SK-N-SH treated with all-trans-retinoic acid at 6 μM for 48 hours (cell line): Measurements from ENCODE around the gene FATE1.

ENCODE experiments used
- ATAC-seq: fragments of 200-7000 bp; cut with Tn5 transposase; 3 replicates; pipeline ENCODE4 v1.9.1; 2020; ENCODE audit warnings: mild to moderate bottlenecking, moderate library complexity
- ARNTL ChIP-seq: fragments of 450-650 bp; formaldehyde crosslinking; IDR thresholded peaks from 2 replicates; pipeline ENCODE4 v1.5.0; 2020; ENCODE audit warnings: low read depth, mild to moderate bottlenecking, moderate library complexity, borderline replicate concordance
- BACH2 ChIP-seq: fragments of 250-450 bp; sonication (Bioruptor Pico); IDR thresholded peaks from 2 replicates; pipeline ENCODE4 v1.9.0; 2021; ENCODE audit warnings: mild to moderate bottlenecking, borderline replicate concordance
- CSDC2 ChIP-seq: fragments of 250-450 bp; sonication (Bioruptor Pico); IDR thresholded peaks from 2 replicates; pipeline ENCODE4 v1.5.0; 2020; ENCODE audit warnings: mild to moderate bottlenecking, moderate library complexity
- ESRRG ChIP-seq: fragments of 250-450 bp; sonication (Bioruptor Pico); IDR thresholded peaks from 2 replicates; pipeline ENCODE4 v1.6.1; 2021; ENCODE audit warnings: mild to moderate bottlenecking
- ISL1 ChIP-seq: fragments of 250-450 bp; sonication (Bioruptor Pico); IDR thresholded peaks from 2 replicates; pipeline ENCODE4 v2.1.2; 2022; ENCODE audit warnings: mild to moderate bottlenecking, moderate library complexity
- OSR1 ChIP-seq: fragments of 250-450 bp; sonication (Bioruptor Pico); IDR thresholded peaks from 2 replicates; pipeline ENCODE4 v1.8.0; 2022; ENCODE audit warnings: moderate library complexity, mild to moderate bottlenecking, inconsistent platforms
- PPARA ChIP-seq: fragments of 250-450 bp; sonication (Bioruptor Pico); IDR thresholded peaks from 2 replicates; pipeline ENCODE4 v1.5.0; 2020; ENCODE audit warnings: mild to moderate bottlenecking, borderline replicate concordance
- RARB ChIP-seq: fragments of 250-450 bp; sonication (Bioruptor Pico); IDR thresholded peaks from 2 replicates; pipeline ENCODE4 v1.8.0; 2021; ENCODE audit warnings: mild to moderate bottlenecking, moderate library complexity
- SNAI2 ChIP-seq: fragments of 250-450 bp; sonication (Bioruptor Pico); IDR thresholded peaks from 2 replicates; pipeline ENCODE4 v1.5.0; 2020; ENCODE audit warnings: mild to moderate bottlenecking, moderate library complexity
- TCF4 ChIP-seq: fragments of 250-450 bp; sonication (Bioruptor Pico); IDR thresholded peaks from 2 replicates; pipeline ENCODE4 v1.8.0; 2021; ENCODE audit warnings: mild to moderate bottlenecking, moderate library complexity, borderline replicate concordance
- TOX ChIP-seq: fragments of 250-450 bp; sonication (Bioruptor Pico); IDR thresholded peaks from 2 replicates; pipeline ENCODE4 v1.8.0; 2021; ENCODE audit warnings: mild to moderate bottlenecking, moderate library complexity, borderline replicate concordance
- ZC3H10 ChIP-seq: fragments of 250-450 bp; sonication (Bioruptor Pico); IDR thresholded peaks from 2 replicates; pipeline ENCODE4 v1.5.1; 2021; ENCODE audit warnings: mild to moderate bottlenecking, moderate library complexity
- ZFP3 ChIP-seq: fragments of 250-450 bp; sonication (Bioruptor Pico); IDR thresholded peaks from 2 replicates; pipeline ENCODE4 v1.5.0; 2020; ENCODE audit warnings: mild to moderate bottlenecking, moderate library complexity
- ZFP30 ChIP-seq: fragments of 450-650 bp; formaldehyde crosslinking; IDR thresholded peaks from 2 replicates; pipeline ENCODE4 v1.5.0; 2022; ENCODE audit warnings: mild to moderate bottlenecking, moderate library complexity
- ZNF565 ChIP-seq: fragments of 450-650 bp; formaldehyde crosslinking; conservative IDR thresholded peaks from 2 replicates; pipeline ENCODE4 v1.5.0; 2020; ENCODE audit warnings: low read depth, mild to moderate bottlenecking, moderate library complexity
- ZNF70 ChIP-seq: fragments of 450-650 bp; formaldehyde crosslinking; IDR thresholded peaks from 2 replicates; pipeline ENCODE4 v1.5.0; 2020; ENCODE audit warnings: mild to moderate bottlenecking, moderate library complexity
- ZNF8 ChIP-seq: fragments of 450-650 bp; formaldehyde crosslinking; IDR thresholded peaks from 2 replicates; pipeline ENCODE4 v1.5.0; 2020; ENCODE audit warnings: mild to moderate bottlenecking, moderate library complexity
- TF ChIP-seq, protein P1 (sequence below): fragments of 250-450 bp; sonication (Bioruptor Pico); IDR thresholded peaks from 2 replicates; pipeline ENCODE4 v1.8.0; 2020; ENCODE audit warnings: mild to moderate bottlenecking, moderate library complexity, borderline replicate concordance
- TF ChIP-seq, protein P2 (sequence below): fragments of 250-450 bp; sonication (Bioruptor Pico); IDR thresholded peaks from 2 replicates; pipeline ENCODE4 v1.5.1; 2021; ENCODE audit warnings: mild to moderate bottlenecking, moderate library complexity
- TF ChIP-seq, protein P3 (sequence below): fragments of 250-450 bp; sonication (Bioruptor Pico); IDR thresholded peaks from 2 replicates; pipeline ENCODE4 v1.8.0; 2021; ENCODE audit warnings: low read depth, mild to moderate bottlenecking, moderate library complexity, borderline replicate concordance
- TF ChIP-seq, protein P4 (sequence below): fragments of 250-450 bp; sonication (Bioruptor Pico); IDR thresholded peaks from 2 replicates; pipeline ENCODE4 v1.5.1; 2020; ENCODE audit warnings: low read depth, mild to moderate bottlenecking, moderate library complexity
- TF ChIP-seq, protein P5 (sequence below): fragments of 250-450 bp; sonication (Bioruptor Pico); IDR thresholded peaks from 2 replicates; pipeline ENCODE4 v1.5.0; 2020; ENCODE audit warnings: mild to moderate bottlenecking, moderate library complexity

Gene FATE1

DNA sequence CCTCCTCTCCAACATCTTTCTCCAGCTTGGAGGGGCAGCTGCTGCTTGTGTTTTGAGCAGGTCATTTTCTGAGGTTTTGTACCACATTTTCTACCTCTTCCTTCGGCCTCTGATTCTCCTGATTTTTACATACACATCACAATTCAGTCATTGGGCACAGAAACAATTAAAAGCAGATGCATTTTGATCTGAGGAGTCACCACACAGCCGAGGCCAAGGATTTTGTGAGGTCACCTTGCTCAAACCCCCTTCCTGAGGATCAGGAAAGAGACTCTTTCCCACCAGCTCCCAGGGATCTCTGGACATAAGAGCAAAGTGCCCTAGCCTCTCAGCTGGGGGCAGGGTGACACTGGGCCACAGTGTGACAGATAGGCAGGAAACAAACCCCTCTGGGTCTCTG, 5.4 kb upstream of the FATE1 start:
- ATAC-seq: no peak
- TF ChIP-seq ARNTL: no peak
- TF ChIP-seq ZNF565: no peak
- TF ChIP-seq, protein P1, sequence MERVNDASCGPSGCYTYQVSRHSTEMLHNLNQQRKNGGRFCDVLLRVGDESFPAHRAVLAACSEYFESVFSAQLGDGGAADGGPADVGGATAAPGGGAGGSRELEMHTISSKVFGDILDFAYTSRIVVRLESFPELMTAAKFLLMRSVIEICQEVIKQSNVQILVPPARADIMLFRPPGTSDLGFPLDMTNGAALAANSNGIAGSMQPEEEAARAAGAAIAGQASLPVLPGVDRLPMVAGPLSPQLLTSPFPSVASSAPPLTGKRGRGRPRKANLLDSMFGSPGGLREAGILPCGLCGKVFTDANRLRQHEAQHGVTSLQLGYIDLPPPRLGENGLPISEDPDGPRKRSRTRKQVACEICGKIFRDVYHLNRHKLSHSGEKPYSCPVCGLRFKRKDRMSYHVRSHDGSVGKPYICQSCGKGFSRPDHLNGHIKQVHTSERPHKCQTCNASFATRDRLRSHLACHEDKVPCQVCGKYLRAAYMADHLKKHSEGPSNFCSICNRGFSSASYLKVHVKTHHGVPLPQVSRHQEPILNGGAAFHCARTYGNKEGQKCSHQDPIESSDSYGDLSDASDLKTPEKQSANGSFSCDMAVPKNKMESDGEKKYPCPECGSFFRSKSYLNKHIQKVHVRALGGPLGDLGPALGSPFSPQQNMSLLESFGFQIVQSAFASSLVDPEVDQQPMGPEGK (CRISPR knock-in tag): no peak
- TF ChIP-seq TCF4 (CRISPR knock-in tag): no peak
- no peak for TF ChIP-seq ZNF70 (CRISPR knock-in tag)
- no peak for TF ChIP-seq RARB (CRISPR knock-in tag)
- TF ChIP-seq CSDC2 (CRISPR knock-in tag): no peak

DNA sequence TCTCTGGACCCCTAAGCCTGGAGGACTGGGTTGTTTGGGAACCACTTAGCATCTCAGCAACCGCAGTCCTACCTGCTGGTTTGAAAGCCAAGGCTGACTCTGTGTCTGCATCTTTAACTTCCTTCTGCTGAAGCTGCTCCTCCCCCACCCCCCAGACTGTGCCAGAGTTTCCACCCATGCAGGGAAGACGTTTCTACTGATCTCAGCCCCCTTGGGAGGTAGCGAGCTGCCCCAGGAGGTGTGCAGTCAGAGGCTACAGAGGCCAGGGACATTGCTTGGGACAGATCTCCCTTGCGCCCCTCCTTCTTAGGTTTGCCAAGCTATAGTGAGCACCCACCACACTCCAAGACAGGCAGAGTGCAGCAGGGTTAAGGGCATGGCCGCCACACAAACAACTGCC, 4.7 kb upstream of the FATE1 start:
- ATAC-seq: no peak

DNA sequence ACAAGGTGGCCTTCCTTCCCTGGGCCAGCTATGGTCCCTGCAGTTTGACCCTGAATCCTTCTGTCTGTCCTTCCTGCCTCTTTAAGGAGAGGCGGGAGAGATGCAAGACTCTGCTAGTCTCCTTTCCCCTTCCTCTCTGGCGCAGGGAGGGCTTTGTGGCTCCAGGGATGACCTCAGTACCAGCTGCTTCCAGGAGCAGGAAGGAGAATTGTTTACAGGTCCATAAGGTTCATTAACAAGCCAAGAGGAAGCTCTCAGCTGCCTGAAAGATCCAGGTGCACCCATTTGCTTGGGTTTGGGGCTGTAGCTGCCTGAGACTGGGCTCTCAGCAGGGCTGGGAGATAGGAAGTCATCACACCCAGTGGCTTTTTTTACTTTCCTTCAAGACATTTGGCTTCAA, 4.0 kb upstream of the FATE1 start:
- no peak for ATAC-seq
- TF ChIP-seq PPARA (CRISPR knock-in tag) (no peak), ZNF70 (CRISPR knock-in tag) (no peak), CSDC2 (CRISPR knock-in tag) (no peak), ESRRG (no peak), ZNF565 (no peak), ZFP30 (CRISPR knock-in tag) (no peak), ZFP3 (CRISPR knock-in tag) (no peak), BACH2 (CRISPR knock-in tag) (no peak), ISL1 (no peak), TOX (CRISPR knock-in tag) (no peak), ZC3H10 (CRISPR knock-in tag) (no peak), ZNF8 (CRISPR knock-in tag) (no peak), RARB (CRISPR knock-in tag) (no peak), OSR1 (CRISPR knock-in tag) (no peak), TCF4 (CRISPR knock-in tag) (no peak)
- TF ChIP-seq, protein P2, sequence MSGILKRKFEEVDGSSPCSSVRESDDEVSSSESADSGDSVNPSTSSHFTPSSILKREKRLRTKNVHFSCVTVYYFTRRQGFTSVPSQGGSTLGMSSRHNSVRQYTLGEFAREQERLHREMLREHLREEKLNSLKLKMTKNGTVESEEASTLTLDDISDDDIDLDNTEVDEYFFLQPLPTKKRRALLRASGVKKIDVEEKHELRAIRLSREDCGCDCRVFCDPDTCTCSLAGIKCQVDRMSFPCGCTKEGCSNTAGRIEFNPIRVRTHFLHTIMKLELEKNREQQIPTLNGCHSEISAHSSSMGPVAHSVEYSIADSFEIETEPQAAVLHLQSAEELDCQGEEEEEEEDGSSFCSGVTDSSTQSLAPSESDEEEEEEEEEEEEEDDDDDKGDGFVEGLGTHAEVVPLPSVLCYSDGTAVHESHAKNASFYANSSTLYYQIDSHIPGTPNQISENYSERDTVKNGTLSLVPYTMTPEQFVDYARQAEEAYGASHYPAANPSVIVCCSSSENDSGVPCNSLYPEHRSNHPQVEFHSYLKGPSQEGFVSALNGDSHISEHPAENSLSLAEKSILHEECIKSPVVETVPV: no peak
- TF ChIP-seq, protein P3, sequence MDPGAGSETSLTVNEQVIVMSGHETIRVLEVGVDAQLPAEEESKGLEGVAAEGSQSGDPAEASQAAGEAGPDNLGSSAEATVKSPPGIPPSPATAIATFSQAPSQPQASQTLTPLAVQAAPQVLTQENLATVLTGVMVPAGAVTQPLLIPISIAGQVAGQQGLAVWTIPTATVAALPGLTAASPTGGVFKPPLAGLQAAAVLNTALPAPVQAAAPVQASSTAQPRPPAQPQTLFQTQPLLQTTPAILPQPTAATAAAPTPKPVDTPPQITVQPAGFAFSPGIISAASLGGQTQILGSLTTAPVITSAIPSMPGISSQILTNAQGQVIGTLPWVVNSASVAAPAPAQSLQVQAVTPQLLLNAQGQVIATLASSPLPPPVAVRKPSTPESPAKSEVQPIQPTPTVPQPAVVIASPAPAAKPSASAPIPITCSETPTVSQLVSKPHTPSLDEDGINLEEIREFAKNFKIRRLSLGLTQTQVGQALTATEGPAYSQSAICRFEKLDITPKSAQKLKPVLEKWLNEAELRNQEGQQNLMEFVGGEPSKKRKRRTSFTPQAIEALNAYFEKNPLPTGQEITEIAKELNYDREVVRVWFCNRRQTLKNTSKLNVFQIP (CRISPR knock-in tag): no peak
- TF ChIP-seq, protein P4, sequence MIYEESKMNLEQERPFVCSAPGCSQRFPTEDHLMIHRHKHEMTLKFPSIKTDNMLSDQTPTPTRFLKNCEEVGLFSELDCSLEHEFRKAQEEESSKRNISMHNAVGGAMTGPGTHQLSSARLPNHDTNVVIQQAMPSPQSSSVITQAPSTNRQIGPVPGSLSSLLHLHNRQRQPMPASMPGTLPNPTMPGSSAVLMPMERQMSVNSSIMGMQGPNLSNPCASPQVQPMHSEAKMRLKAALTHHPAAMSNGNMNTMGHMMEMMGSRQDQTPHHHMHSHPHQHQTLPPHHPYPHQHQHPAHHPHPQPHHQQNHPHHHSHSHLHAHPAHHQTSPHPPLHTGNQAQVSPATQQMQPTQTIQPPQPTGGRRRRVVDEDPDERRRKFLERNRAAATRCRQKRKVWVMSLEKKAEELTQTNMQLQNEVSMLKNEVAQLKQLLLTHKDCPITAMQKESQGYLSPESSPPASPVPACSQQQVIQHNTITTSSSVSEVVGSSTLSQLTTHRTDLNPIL: no peak
- TF ChIP-seq, protein P5, sequence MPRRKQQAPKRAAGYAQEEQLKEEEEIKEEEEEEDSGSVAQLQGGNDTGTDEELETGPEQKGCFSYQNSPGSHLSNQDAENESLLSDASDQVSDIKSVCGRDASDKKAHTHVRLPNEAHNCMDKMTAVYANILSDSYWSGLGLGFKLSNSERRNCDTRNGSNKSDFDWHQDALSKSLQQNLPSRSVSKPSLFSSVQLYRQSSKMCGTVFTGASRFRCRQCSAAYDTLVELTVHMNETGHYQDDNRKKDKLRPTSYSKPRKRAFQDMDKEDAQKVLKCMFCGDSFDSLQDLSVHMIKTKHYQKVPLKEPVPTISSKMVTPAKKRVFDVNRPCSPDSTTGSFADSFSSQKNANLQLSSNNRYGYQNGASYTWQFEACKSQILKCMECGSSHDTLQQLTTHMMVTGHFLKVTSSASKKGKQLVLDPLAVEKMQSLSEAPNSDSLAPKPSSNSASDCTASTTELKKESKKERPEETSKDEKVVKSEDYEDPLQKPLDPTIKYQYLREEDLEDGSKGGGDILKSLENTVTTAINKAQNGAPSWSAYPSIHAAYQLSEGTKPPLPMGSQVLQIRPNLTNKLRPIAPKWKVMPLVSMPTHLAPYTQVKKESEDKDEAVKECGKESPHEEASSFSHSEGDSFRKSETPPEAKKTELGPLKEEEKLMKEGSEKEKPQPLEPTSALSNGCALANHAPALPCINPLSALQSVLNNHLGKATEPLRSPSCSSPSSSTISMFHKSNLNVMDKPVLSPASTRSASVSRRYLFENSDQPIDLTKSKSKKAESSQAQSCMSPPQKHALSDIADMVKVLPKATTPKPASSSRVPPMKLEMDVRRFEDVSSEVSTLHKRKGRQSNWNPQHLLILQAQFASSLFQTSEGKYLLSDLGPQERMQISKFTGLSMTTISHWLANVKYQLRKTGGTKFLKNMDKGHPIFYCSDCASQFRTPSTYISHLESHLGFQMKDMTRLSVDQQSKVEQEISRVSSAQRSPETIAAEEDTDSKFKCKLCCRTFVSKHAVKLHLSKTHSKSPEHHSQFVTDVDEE (CRISPR knock-in tag): no peak

More for the DNA sequence above, 4.7 kb upstream of the FATE1 start:
- no peak for TF ChIP-seq ZFP30 (CRISPR knock-in tag)
- TF ChIP-seq RARB (CRISPR knock-in tag): no peak
- no peak for TF ChIP-seq PPARA (CRISPR knock-in tag)
- TF ChIP-seq, protein P1 (CRISPR knock-in tag): no peak
- TF ChIP-seq BACH2 (CRISPR knock-in tag): no peak
- no peak for TF ChIP-seq ISL1
- no peak for TF ChIP-seq SNAI2 (CRISPR knock-in tag)
- no peak for TF ChIP-seq CSDC2 (CRISPR knock-in tag)
- TF ChIP-seq ARNTL: no peak
- TF ChIP-seq ZNF565: no peak
- TF ChIP-seq ESRRG: no peak
- TF ChIP-seq, protein P4: no peak
- TF ChIP-seq ZC3H10 (CRISPR knock-in tag): no peak
- TF ChIP-seq ZNF70 (CRISPR knock-in tag): no peak
